HG03280 (cell line): ENCODE measurements around the gene POLR3GL.

Experiments
- ATAC-seq: cut with Tn5 transposase; IDR thresholded peaks from one replicate; pipeline ENCODE4 v1.9.1; 2021; ENCODE audit warnings: mild to moderate bottlenecking, moderate library complexity; ENCODE audit not compliant: unreplicated experiment

Gene POLR3GL

GRCh38 chr1:145947551-145947950 lies 16.9 kb upstream of the POLR3GL start:
- no peak for ATAC-seq

DNA sequence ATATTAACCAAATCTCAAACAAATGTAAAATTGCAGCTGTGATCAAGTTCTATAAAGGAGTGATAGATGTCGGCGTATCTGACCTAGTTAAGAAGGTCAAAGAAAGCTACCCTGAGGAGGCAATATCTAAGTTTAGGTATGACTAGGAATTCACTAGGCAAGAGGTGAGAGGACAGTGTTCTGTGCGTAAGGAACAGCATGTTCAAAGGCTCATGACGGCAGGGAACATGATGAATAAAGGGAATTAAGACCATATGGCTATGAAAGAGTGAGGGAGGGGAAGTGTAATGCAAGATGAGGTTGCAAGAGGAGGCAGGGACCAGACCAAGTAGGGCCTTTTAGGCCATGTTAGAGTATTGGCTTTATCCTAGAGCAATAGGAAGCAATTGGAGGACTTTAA lies 15.3 kb upstream of the POLR3GL start:
- no peak for ATAC-seq

- no peak for ATAC-seq
These were observed 13.0 kb upstream of the POLR3GL start for GRCh38 chr1:145951526-145951925.

- no peak for ATAC-seq
These were observed 11.6 kb upstream of the POLR3GL start for GRCh38 chr1:145952903-145953302.

GRCh38 chr1:145953861-145954260 lies 10.6 kb upstream of the POLR3GL start:
- no peak for ATAC-seq

- ATAC-seq: no peak
These were observed 9.1 kb upstream of the POLR3GL start for GRCh38 chr1:145955436-145955835.

DNA sequence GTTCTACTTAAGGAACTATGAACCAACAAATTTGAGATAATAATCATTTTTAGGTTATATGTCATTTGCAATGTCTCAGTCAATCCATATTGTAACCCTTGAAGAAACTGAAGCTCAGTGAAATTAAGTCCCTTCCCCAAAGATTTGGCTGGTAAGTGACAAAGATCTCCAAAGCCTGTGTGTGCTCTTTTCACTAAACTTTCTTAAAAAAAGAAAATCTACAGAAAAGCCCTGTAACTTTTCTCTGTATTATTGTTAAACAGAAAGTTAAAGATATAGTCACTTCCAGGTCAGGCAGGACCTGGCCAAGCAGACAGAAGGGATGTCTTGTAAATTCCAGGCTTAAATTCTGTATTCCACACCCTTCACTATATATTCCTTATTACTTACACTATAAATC lies 8.1 kb upstream of the POLR3GL start:
- no peak for ATAC-seq

GRCh38 chr1:145956781-145957442 lies 7.6 kb upstream of the POLR3GL start:
- ATAC-seq: no peak

- ATAC-seq: peak; percentile 91
These were observed 6.8 kb upstream of the POLR3GL start, which contains the start of gene LIX1L for GRCh38 chr1:145957443-145958319. Gene LIX1L (minus strand): TSS chr1:145958017. CDS start chr1:145957927, 90 bp downstream.

GRCh38 chr1:145958734-145959133 lies 5.8 kb upstream of the POLR3GL start:
- ATAC-seq: no peak

GRCh38 chr1:145959333-145959732 lies 5.2 kb upstream of the POLR3GL start:
- ATAC-seq: no peak

GRCh38 chr1:145959957-145960467 lies 4.5 kb upstream of the POLR3GL start:
- no peak for ATAC-seq

GRCh38 chr1:145960468-145961108 lies 3.9 kb upstream of the POLR3GL start:
- ATAC-seq: no peak

- no peak for ATAC-seq
These were observed 3.4 kb upstream of the POLR3GL start for GRCh38 chr1:145961109-145961424.

DNA sequence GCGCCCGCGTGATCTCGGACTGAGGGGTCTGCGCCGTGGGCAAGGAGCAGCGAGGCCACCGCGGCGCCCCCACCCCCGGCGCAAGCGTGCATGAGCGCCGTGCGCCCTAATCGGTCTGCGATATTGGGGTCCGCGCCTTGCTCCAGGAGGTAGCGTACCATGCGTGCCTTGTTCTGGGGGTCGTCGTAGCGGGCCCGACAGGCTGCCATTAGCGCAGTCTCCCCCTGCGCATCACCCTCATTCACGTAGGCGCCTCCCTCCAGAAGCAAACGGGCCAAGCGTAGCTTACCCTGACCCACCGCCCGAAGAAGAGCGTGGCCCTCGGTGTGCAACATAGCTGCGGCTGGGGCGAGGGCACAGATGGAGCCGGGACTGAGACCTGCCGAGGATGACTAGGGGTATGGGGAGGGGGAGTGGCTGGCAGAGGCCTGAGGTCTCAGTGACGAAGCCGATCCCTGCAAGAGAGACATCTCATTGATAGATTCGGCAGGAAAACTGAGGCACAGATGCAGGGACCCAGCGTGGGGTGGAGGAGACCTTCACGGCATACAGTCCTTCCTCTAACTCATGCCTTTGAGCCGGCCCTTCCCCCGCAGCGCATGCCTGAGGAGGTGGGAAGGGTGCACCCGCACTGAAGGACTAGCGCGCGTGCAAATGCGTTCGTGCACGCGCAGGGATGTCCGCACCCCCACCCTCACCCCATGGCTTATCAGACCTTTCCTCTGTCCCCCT lies 2.9 kb upstream of the POLR3GL start:
- no peak for ATAC-seq

GRCh38 chr1:145962157-145963102 lies 2.1 kb upstream of the POLR3GL start:
- no peak for ATAC-seq

DNA sequence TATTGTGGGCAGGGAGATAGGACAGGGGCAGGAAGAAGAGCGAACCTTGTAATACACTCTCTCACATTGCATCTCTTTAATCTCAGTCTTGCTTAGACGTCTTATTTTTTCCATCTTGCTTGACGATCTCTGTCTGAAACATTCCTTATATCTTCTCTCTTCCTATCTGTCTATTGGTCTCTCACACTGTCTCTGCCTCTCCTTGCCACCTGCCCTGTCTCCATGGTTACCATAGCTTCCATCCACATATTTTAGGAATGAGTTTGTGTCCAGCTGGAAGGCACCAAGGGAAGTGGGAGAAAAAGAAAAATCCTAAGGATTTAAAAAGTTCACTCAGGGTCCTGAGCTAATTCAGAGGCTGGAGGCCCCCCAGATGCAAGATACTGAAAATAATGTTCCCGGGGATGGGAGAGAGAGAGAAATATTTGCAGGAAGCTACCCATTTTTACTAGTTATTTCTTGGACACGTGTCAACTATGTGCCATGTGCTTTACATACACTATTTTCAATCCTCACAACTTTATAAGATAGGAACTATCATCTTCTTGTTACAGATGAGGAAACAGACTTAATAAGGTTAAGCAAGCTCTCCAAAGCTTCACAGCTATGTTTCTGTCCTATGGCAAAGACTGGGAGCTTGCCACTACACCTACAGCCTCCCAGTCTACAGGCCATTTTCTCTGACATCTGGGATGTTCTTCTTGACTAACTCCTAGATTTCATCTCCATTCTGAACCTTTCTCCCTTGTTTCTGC lies 1.0 kb upstream of the POLR3GL start:
- ATAC-seq: no peak

GRCh38 chr1:145965119-145965744 lies 742 bp downstream of the POLR3GL start:
- no peak for ATAC-seq

DNA sequence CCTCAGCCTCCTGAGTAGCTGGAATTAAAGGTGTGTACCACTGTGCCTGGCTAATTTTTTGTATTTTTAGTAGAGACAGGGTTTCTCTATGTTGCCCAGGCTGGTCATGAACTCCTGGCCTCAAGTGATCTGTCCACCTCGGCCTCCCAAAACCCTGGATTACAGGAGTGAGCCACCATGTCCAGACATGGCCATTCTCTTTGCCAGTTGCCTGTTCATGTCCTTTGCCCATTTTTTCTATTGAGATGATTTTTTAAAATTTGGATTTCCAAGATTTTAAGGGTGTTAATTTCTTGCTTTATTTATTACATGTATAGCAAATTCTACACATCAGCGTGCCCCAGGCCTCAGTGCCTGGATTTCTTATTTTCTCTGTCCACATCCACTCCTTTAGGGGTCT lies 2.8 kb downstream of the POLR3GL start:
- ATAC-seq: no peak
